ENCODE measurements around the gene NEIL1. TPM values are rescaled to one million over a fixed set of nuclear protein-coding genes. Genes with fewer than 3 reads are reported as not detected.

The NEIL1 gene
- total and polyA plus RNA-seq, 2 of the 8 experiments (the other 6 are each of a cell fraction or from before 2014, with no cell fraction given), result 10.4 to 10.9 TPM

GRCh38 chr15:75348562-75349350, 1.9 kb downstream of the NEIL1 start (continued):
- no peak for TF ChIP-seq CHD7 (IDR thresholded peaks at IDR 0.05; ENCODE audit: insufficient replicate concordance, low read length)
- no peak for TF ChIP-seq EZH2 (IDR thresholded peaks at IDR 0.05; ENCODE audit: low read depth, low read length, severe bottlenecking)
- 0 out of 2 replicates have a peak, but pooled peaks have one; percentile 16 for TF ChIP-seq POLR2AphosphoS5 (IDR thresholded peaks at IDR 0.05; ENCODE audit: low read depth, low read length)
